Liver (tissue), 9 donors: ENCODE results near the gene FBN1. TPM values are rescaled to one million over a fixed set of nuclear protein-coding genes. Genes with fewer than 3 reads are reported as not detected.

Source experiments
- DNase-seq: peaks from one replicate; pipeline ENCODE4 v3.0.0-alpha.2; 2017; ENCODE audit warnings: low spot score
- H3K27ac ChIP-seq, 2 donors: one replicate each; pipeline ENCODE4 v1.7.0; 2013; ENCODE audit warnings: inconsistent platforms in 2 of 2, low read length in 2 of 2, control low read depth in 1 of 2, low read depth in 1 of 2, mild to moderate bottlenecking in 1 of 2
- H3K27me3 ChIP-seq, 4 donors: one replicate each; pipeline versions ENCODE4 v1.6.1 to v1.7.0; 2013; ENCODE audit warnings: low read length in 3 of 4, inconsistent platforms in 1 of 4, mild to moderate bottlenecking in 1 of 4, moderate library complexity in 1 of 4; ENCODE audit not compliant: control insufficient read depth in 4 of 4, insufficient read depth in 4 of 4
- H3K36me3 ChIP-seq, 4 donors: one replicate each; pipeline versions ENCODE4 v1.6.1 to v1.7.0; 2013; ENCODE audit warnings: low read length in 3 of 4, mild to moderate bottlenecking in 3 of 4, low read depth in 1 of 4, moderate library complexity in 1 of 4; ENCODE audit not compliant: control insufficient read depth in 4 of 4, insufficient read depth in 3 of 4
- H3K4me1 ChIP-seq, 4 donors: one replicate each; pipeline versions ENCODE4 v1.6.1 to v1.7.0; 2013; ENCODE audit warnings: low read length in 3 of 4, mild to moderate bottlenecking in 3 of 4, moderate library complexity in 1 of 4; ENCODE audit not compliant: control insufficient read depth in 4 of 4, insufficient read depth in 4 of 4
- H3K4me3 ChIP-seq, 3 donors: one replicate each; pipeline versions ENCODE4 v1.6.1 to v1.7.0; 2013; ENCODE audit warnings: low read length in 3 of 3, control low read depth in 1 of 3, low read depth in 1 of 3, mild to moderate bottlenecking in 1 of 3
- H3K9ac ChIP-seq, 2 donors: one replicate each; pipeline ENCODE4 v1.7.0; 2013; ENCODE audit warnings: low read length in 2 of 2, mild to moderate bottlenecking in 2 of 2, moderate library complexity in 2 of 2, control low read depth in 1 of 2, low read depth in 1 of 2
- H3K9me3 ChIP-seq, 4 donors: one replicate each; pipeline versions ENCODE4 v1.6.1 to v1.7.0; 2013; ENCODE audit warnings: low read length in 3 of 4; ENCODE audit not compliant: control insufficient read depth in 4 of 4
- EGR1 ChIP-seq, 2 donors: IDR thresholded peaks; 2 replicates each; pipeline ENCODE4 v1.6.1; 2016 to 2018; ENCODE audit warnings: antibody characterized with exemption in 2 of 2, low read depth in 2 of 2
- FOXA1 ChIP-seq: IDR thresholded peaks from 2 replicates; pipeline ENCODE4 v1.6.1; 2016; ENCODE audit warnings: antibody characterized with exemption
- FOXA2 ChIP-seq: IDR thresholded peaks from 2 replicates; pipeline ENCODE4 v1.6.1; 2016; ENCODE audit warnings: antibody characterized with exemption
- GABPA ChIP-seq, 2 donors: IDR thresholded peaks in 1 of 2; conservative IDR thresholded peaks in 1 of 2; 2 replicates each; pipeline ENCODE4 v1.6.1; 2016; ENCODE audit warnings: antibody characterized with exemption in 2 of 2, mild to moderate bottlenecking in 1 of 2, moderate library complexity in 1 of 2
- HNF4A ChIP-seq, 2 donors: conservative IDR thresholded peaks; 2 replicates each; pipeline ENCODE4 v1.6.1; 2016; ENCODE audit warnings: antibody characterized with exemption in 2 of 2, mild to moderate bottlenecking in 2 of 2
- HNF4G ChIP-seq: IDR thresholded peaks from 2 replicates; pipeline ENCODE4 v1.6.1; 2016; ENCODE audit warnings: antibody characterized with exemption
- JUND ChIP-seq, 2 donors: IDR thresholded peaks; 2 replicates each; pipeline ENCODE4 v1.6.1; 2016; ENCODE audit warnings: antibody characterized with exemption in 2 of 2
- NR2F2 ChIP-seq: IDR thresholded peaks from 2 replicates; pipeline ENCODE4 v1.6.1; 2016; ENCODE audit warnings: antibody characterized with exemption
- RAD21 ChIP-seq, 2 donors: IDR thresholded peaks; 2 replicates each; pipeline ENCODE4 v1.6.1; 2016; ENCODE audit warnings: antibody characterized with exemption in 2 of 2, mild to moderate bottlenecking in 2 of 2
- RXRA ChIP-seq, 2 donors: IDR thresholded peaks; 2 replicates each; pipeline ENCODE4 v1.6.1; 2017 to 2018; ENCODE audit warnings: antibody characterized with exemption in 2 of 2, mild to moderate bottlenecking in 1 of 2
- SP1 ChIP-seq: IDR thresholded peaks from 2 replicates; pipeline ENCODE4 v1.6.1; 2018; ENCODE audit warnings: antibody characterized with exemption, mild to moderate bottlenecking
- TAF1 ChIP-seq: conservative IDR thresholded peaks from 2 replicates; pipeline ENCODE4 v1.6.1; 2016; ENCODE audit warnings: antibody characterized with exemption, mild to moderate bottlenecking
- YY1 ChIP-seq: IDR thresholded peaks from 2 replicates; pipeline ENCODE4 v1.6.1; 2016; ENCODE audit warnings: antibody characterized with exemption, mild to moderate bottlenecking
- WGBS: extraction: QIAGEN DNeasy Blood & Tissue Kit; methylation state at CpG from one replicate; pipeline ENCODE4 v1.1.7; 2013; 5-methylcytosine and 5-hydroxymethylcytosine counted together
- polyA plus RNA-seq, 2 donors: library from polyadenylated mRNA; stranded (reverse) in 1 of 2; unstranded in 1 of 2; fragments of 200-250 nt in 1 of 2; fragments of >200 nt in 1 of 2; fragmentation: Nextera tagmentation in 1 of 2; extraction: Ambion mirVana in 1 of 2; gene quantifications; one replicate each; pipeline versions ENCODE4 v1.2.1 to v1.2.3, GENCODE V29; 2013 to 2015
- total RNA-seq, 2 donors: library from RNA; depleted of rRNA; stranded (reverse); fragments of >200 nt; gene quantifications; one replicate each; pipeline ENCODE4 v1.2.3, GENCODE V29; 2014
- TF ChIP-seq, protein P1 (sequence below): fragments of 150-350 bp; IDR thresholded peaks from 2 replicates; pipeline ENCODE4 v1.5.1; 2017; ENCODE audit warnings: improper control_type of control experiment, low read depth, low read length; ENCODE audit not compliant: missing input control
- TF ChIP-seq, protein P2 (sequence below): IDR thresholded peaks from 2 replicates; pipeline ENCODE4 v1.6.1; 2016; ENCODE audit warnings: antibody characterized with exemption
- TF ChIP-seq, protein P3 (sequence below): IDR thresholded peaks from 2 replicates; pipeline ENCODE4 v1.6.1; 2016; ENCODE audit warnings: antibody characterized with exemption, mild to moderate bottlenecking
- TF ChIP-seq, protein P4 (sequence below): IDR thresholded peaks from 2 replicates; pipeline ENCODE4 v1.6.1; 2016; ENCODE audit warnings: antibody characterized with exemption
- TF ChIP-seq, protein P5 (sequence below): IDR thresholded peaks from 2 replicates; pipeline ENCODE4 v1.6.1; 2016; ENCODE audit warnings: antibody characterized with exemption
- donor health status: healthy.
- donor health status: healthy.
- donor health status: healthy.
- donor health status: healthy.
- donor health status: healthy.

FBN1 gene
- total and polyA plus RNA-seq, 4 donors, result 1.3 to 20.1 (median 12.4) TPM

DNA sequence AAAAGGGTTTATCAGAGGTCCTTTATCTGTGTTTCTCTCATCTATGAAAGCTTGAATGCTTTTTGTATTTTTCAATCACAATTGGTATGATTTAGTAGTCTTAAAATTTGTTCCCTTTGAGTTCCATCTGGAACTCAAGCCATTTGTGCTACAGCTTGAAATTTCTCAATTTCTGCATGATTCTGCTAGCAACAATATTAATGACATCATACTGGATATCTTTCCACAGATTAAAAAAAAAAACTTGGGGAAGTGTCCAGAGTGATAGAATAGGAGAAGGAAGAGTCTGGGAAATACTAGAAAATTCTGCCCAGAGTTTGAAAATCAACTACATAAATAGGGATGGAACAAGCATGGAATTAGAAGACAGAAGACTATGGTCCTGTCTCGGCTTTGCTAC is 9.3 kb upstream of the FBN1 start:
- Histone ChIP-seq H3K36me3 (no peaks in the 10 kb centered on the region), H3K9me3 (no peaks in the 10 kb centered on the region), H3K9ac (no peak overlapping the region), H3K27me3 (no peaks in the 10 kb centered on the region), H3K4me1 (no peaks in the 10 kb centered on the region), H3K4me3 (no peak overlapping the region), H3K27ac (no peak overlapping the region)
- TF ChIP-seq HNF4G (no peak), JUND (IDR thresholded peaks at IDR 0.05) (no peak)
- 95% methylated on average over 1 of the region's 1 CpG for WGBS
- DNase-seq, result no peak

DNA sequence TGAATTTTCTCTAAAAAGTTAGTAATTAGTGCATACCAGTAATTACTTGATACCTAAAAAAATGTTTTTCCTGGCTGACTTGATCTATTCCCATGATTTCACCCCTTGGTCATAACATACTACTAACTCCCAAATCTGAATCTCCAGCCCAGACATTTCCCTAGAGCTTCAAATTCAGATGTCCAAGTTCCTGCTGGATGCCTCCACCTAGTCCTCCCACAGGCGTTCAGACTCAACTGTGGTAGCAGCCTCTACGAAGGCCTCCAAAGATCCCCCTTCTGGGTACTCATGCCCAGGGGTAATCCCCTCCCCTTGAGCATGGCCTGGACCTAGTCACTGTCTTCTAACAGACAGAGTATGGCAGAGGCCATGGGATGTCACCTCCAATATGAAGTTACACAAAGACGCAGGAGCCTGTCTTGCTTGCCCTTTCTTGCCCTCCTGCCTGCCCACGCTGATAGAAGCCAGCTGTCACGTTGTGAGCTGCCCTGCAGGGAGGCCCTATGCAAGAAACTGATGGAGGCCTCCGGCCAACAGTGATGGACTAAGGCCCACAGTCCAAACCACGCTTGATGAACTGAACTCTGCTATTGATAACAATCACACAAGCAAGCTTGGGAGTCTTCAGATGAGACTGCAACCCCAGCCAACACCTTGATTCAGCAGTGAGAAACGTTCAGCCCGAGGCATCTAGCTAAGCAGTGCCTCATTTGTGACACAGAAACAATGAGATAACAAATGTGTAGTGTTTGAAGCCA is 8.6 kb upstream of the FBN1 start:
- DNase-seq, result no peak
- 86% methylated on average over 9 of the region's 9 CpGs for whole genome bisulfite sequencing
- Histone ChIP-seq H3K9ac (no peak overlapping the region), H3K27me3 (no peaks in the 10 kb centered on the region), H3K9me3 (no peaks in the 10 kb centered on the region), H3K27ac (no peak overlapping the region), H3K4me3 (no peak overlapping the region), H3K4me1 (no peaks in the 10 kb centered on the region), H3K36me3 (no peaks in the 10 kb centered on the region)
- no peak for TF ChIP-seq FOXA1

DNA sequence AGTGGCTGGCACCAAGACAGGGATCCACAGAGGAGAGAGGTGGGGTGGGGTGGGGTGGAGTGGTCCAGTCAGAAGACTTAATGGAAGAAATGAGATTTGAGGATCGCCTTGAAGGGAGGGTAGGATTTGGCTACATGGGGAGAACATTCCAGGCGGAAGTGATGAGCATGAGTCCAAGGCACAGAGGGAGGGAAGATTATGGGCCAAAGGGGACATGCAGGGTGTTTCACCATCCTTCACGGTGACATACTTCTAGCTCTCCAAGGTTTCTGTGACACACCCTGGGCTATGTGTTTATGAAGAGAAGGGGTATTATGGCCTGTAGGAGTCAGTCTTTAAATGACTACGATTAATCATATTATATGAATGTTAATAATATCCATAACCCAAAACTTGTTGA is 7.7 kb upstream of the FBN1 start:
- TF ChIP-seq, protein P1, sequence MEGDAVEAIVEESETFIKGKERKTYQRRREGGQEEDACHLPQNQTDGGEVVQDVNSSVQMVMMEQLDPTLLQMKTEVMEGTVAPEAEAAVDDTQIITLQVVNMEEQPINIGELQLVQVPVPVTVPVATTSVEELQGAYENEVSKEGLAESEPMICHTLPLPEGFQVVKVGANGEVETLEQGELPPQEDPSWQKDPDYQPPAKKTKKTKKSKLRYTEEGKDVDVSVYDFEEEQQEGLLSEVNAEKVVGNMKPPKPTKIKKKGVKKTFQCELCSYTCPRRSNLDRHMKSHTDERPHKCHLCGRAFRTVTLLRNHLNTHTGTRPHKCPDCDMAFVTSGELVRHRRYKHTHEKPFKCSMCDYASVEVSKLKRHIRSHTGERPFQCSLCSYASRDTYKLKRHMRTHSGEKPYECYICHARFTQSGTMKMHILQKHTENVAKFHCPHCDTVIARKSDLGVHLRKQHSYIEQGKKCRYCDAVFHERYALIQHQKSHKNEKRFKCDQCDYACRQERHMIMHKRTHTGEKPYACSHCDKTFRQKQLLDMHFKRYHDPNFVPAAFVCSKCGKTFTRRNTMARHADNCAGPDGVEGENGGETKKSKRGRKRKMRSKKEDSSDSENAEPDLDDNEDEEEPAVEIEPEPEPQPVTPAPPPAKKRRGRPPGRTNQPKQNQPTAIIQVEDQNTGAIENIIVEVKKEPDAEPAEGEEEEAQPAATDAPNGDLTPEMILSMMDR, result no peak
- TF ChIP-seq, protein P2, sequence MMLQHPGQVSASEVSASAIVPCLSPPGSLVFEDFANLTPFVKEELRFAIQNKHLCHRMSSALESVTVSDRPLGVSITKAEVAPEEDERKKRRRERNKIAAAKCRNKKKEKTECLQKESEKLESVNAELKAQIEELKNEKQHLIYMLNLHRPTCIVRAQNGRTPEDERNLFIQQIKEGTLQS, result no peak
- TF ChIP-seq TAF1 (no peak), YY1 (no peak), JUND (IDR thresholded peaks at IDR 0.05) (no peak), RAD21 (IDR thresholded peaks at IDR 0.05) (no peak), SP1 (no peak), GABPA (IDR thresholded peaks at IDR 0.05 in 1 of 2, conservative IDR thresholded peaks at IDR 0.05 in 1 of 2) (no peak), FOXA1 (no peak), FOXA2 (no peak), HNF4A (conservative IDR thresholded peaks at IDR 0.05) (no peak), EGR1 (IDR thresholded peaks at IDR 0.05; ENCODE audit: low read depth in 2 of 2) (no peak), RXRA (IDR thresholded peaks at IDR 0.05) (no peak), HNF4G (no peak), NR2F2 (no peak)
- TF ChIP-seq, protein P3, sequence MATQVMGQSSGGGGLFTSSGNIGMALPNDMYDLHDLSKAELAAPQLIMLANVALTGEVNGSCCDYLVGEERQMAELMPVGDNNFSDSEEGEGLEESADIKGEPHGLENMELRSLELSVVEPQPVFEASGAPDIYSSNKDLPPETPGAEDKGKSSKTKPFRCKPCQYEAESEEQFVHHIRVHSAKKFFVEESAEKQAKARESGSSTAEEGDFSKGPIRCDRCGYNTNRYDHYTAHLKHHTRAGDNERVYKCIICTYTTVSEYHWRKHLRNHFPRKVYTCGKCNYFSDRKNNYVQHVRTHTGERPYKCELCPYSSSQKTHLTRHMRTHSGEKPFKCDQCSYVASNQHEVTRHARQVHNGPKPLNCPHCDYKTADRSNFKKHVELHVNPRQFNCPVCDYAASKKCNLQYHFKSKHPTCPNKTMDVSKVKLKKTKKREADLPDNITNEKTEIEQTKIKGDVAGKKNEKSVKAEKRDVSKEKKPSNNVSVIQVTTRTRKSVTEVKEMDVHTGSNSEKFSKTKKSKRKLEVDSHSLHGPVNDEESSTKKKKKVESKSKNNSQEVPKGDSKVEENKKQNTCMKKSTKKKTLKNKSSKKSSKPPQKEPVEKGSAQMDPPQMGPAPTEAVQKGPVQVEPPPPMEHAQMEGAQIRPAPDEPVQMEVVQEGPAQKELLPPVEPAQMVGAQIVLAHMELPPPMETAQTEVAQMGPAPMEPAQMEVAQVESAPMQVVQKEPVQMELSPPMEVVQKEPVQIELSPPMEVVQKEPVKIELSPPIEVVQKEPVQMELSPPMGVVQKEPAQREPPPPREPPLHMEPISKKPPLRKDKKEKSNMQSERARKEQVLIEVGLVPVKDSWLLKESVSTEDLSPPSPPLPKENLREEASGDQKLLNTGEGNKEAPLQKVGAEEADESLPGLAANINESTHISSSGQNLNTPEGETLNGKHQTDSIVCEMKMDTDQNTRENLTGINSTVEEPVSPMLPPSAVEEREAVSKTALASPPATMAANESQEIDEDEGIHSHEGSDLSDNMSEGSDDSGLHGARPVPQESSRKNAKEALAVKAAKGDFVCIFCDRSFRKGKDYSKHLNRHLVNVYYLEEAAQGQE, result no peak
- TF ChIP-seq, protein P4, sequence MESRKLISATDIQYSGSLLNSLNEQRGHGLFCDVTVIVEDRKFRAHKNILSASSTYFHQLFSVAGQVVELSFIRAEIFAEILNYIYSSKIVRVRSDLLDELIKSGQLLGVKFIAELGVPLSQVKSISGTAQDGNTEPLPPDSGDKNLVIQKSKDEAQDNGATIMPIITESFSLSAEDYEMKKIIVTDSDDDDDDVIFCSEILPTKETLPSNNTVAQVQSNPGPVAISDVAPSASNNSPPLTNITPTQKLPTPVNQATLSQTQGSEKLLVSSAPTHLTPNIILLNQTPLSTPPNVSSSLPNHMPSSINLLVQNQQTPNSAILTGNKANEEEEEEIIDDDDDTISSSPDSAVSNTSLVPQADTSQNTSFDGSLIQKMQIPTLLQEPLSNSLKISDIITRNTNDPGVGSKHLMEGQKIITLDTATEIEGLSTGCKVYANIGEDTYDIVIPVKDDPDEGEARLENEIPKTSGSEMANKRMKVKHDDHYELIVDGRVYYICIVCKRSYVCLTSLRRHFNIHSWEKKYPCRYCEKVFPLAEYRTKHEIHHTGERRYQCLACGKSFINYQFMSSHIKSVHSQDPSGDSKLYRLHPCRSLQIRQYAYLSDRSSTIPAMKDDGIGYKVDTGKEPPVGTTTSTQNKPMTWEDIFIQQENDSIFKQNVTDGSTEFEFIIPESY, result no peak
- TF ChIP-seq, protein P5, sequence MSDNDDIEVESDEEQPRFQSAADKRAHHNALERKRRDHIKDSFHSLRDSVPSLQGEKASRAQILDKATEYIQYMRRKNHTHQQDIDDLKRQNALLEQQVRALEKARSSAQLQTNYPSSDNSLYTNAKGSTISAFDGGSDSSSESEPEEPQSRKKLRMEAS, result no peak
- no peaks in the 10 kb centered on the region for H3K9me3 ChIP-seq
- H3K27ac ChIP-seq, result no peak overlapping the region
- no peak for DNase-seq
- no peak overlapping the region for H3K9ac ChIP-seq
- no peaks in the 10 kb centered on the region for H3K27me3 ChIP-seq
- H3K4me3 ChIP-seq, result no peak overlapping the region
- WGBS, result 92% methylated on average over 4 of the region's 4 CpGs
- no peaks in the 10 kb centered on the region for H3K36me3 ChIP-seq
- H3K4me1 ChIP-seq, result no peaks in the 10 kb centered on the region
